GM12878 (cell line): ENCODE data around the gene FOXA1. TPM values are rescaled to one million over a fixed set of nuclear protein-coding genes. Genes with fewer than 3 reads are reported as not detected.

Source experiments
- ATAC-seq: fragments of 200-7000 bp; cut with Tn5 transposase; 3 replicates; pipeline ENCODE4 v1.9.1; 2020; ENCODE audit warnings: mild to moderate bottlenecking, moderate library complexity
- BruUV-seq: library from RNA; stranded (reverse); fragments of 400-500 nt; replicated peaks from 2 replicates; lab custom pipeline; 2021; lab: Mats Ljungman, UMichigan
- CTCF ChIA-PET: fragments of 300-600 bp; sonication (Branson Sonifier 250); formaldehyde crosslinking; extraction: SDS; loops from one replicate; lab custom pipeline; 2021; ENCODE audit warnings: inconsistent platforms; lab: Yijun Ruan, JAX
- POLR2A ChIA-PET: fragments of 350-600 bp; formaldehyde crosslinking; extraction: SDS; loops from one replicate; lab custom pipeline; 2021; ENCODE audit warnings: inconsistent platforms; lab: Charles Lee
- RAD21 ChIA-PET: fragments of 300-600 bp; sonication (Branson Sonifier 250); formaldehyde crosslinking; loops from one replicate; lab custom pipeline; 2023; ENCODE audit warnings: antibody characterized with exemption; ENCODE audit not compliant: unreplicated experiment; lab: Charles Lee
- SMC1A ChIA-PET: fragments of 300-600 bp; sonication (Branson Sonifier 250); formaldehyde crosslinking; loops from one replicate; lab custom pipeline; 2023; ENCODE audit not compliant: unreplicated experiment, uncharacterized antibody; lab: Charles Lee
- DNase-seq: peaks from one replicate; pipeline ENCODE4 v3.0.0-alpha.2; 2011; ENCODE audit warnings: low read depth, low spot score
- FAIRE-seq: peaks from 3 replicates; lab custom pipeline; 2011; peaks lifted over from hg19 to GRCh38; lab: Jason Lieb, UNC
- H2AFZ ChIP-seq: 2 replicates; pipeline ENCODE4 v1.6.0; 2011; ENCODE audit warnings: low read depth, low read length, control low read depth; ENCODE audit not compliant: control insufficient read depth
- H3K27ac ChIP-seq: 2 replicates; pipeline ENCODE4 v1.5.1; 2011; ENCODE audit warnings: control low read depth; ENCODE audit not compliant: control insufficient read depth, insufficient read depth
- H3K27me3 ChIP-seq, 2 experiments: replicated peaks in 1 of 2; 2 replicates each; pipeline versions ENCODE4 v1.6.0 to v1.6.1; 2011; ENCODE audit warnings: low read length in 1 of 2; ENCODE audit not compliant: control insufficient read depth in 2 of 2, insufficient read depth in 2 of 2
- H3K36me3 ChIP-seq, 2 experiments: 2 replicates each; pipeline ENCODE4 v1.5.1; 2011; ENCODE audit warnings: low read length in 1 of 2; ENCODE audit not compliant: control insufficient read depth in 2 of 2, insufficient read depth in 2 of 2
- H3K4me1 ChIP-seq: 2 replicates; pipeline ENCODE4 v1.6.1; 2011; ENCODE audit warnings: mild to moderate bottlenecking, low read length, moderate library complexity, mixed read lengths; ENCODE audit not compliant: control insufficient read depth, insufficient read depth
- H3K4me2 ChIP-seq: 2 replicates; pipeline ENCODE4 v1.6.0; 2011; ENCODE audit warnings: control low read depth; ENCODE audit not compliant: control insufficient read depth, insufficient read depth
- H3K4me3 ChIP-seq: fragments of 200-600 bp; sonication (generic); 2 replicates; pipeline ENCODE4 v1.5.1; 2016
- H3K79me2 ChIP-seq: 2 replicates; pipeline ENCODE4 v1.6.0; 2011; ENCODE audit warnings: low read length; ENCODE audit not compliant: control insufficient read depth, insufficient read depth
- H3K9ac ChIP-seq: 2 replicates; pipeline ENCODE4 v1.8.0; 2011; ENCODE audit warnings: low read length, control low read depth, mixed read lengths; ENCODE audit not compliant: control insufficient read depth, insufficient read depth
- H3K9me3 ChIP-seq: replicated peaks from 3 replicates; pipeline ENCODE4 v1.5.1; 2011; ENCODE audit warnings: mild to moderate bottlenecking, low read length; ENCODE audit not compliant: control insufficient read depth, insufficient read depth
- H4K20me1 ChIP-seq: 2 replicates; pipeline ENCODE4 v1.6.0; 2011; ENCODE audit not compliant: control insufficient read depth, insufficient read depth
- CREB1 ChIP-seq: IDR thresholded peaks from 2 replicates; pipeline ENCODE4 v1.6.1; 2012; ENCODE audit warnings: low read depth, mild to moderate bottlenecking, inconsistent platforms
- GATAD2B ChIP-seq: fragments of 450-650 bp; conservative IDR thresholded peaks from 2 replicates; pipeline ENCODE4 v1.6.1; 2017; ENCODE audit warnings: low read depth, mild to moderate bottlenecking, moderate library complexity
- PAX5 ChIP-seq: IDR thresholded peaks from 2 replicates; pipeline ENCODE4 v1.6.1; 2011; ENCODE audit warnings: low read depth, low read length, borderline replicate concordance
- RELA ChIP-seq: fragments of 450-650 bp; IDR thresholded peaks from 2 replicates; pipeline ENCODE4 v1.8.0; 2014; ENCODE audit warnings: borderline replicate concordance; ENCODE audit not compliant: partially characterized antibody
- SIX5 ChIP-seq: IDR thresholded peaks from 2 replicates; pipeline ENCODE4 v1.6.1; 2011; ENCODE audit warnings: mild to moderate bottlenecking, low read depth, low read length, moderate library complexity; ENCODE audit not compliant: severe bottlenecking
- SREBF2 ChIP-seq: IDR thresholded peaks from 2 replicates; pipeline ENCODE4 v1.6.1; 2012; ENCODE audit warnings: mild to moderate bottlenecking, low read length
- TBL1XR1 ChIP-seq: IDR thresholded peaks from 2 replicates; pipeline ENCODE4 v1.6.1; 2012; ENCODE audit warnings: low read depth, low read length, improper control_type of control experiment
- TCF7 ChIP-seq: IDR thresholded peaks from 2 replicates; pipeline ENCODE4 v1.6.1; 2014; ENCODE audit warnings: antibody characterized with exemption, borderline replicate concordance
- ZNF384 ChIP-seq: IDR thresholded peaks from 2 replicates; pipeline ENCODE4 v1.6.1; 2012; ENCODE audit warnings: low read depth, mild to moderate bottlenecking, low read length, improper control_type of control experiment, borderline replicate concordance
- WGBS: methylation state at CpG from one replicate; pipeline ENCODE4 v1.1.6; 2016; ENCODE audit warnings: low lambda C conversion rate; ENCODE audit not compliant: insufficient replicate concordance, insufficient coverage; ENCODE audit errors: missing lambda C conversion rate; 5-methylcytosine and 5-hydroxymethylcytosine counted together
- in situ Hi-C: fragments of 300-500 bp; cut with MboI; formaldehyde crosslinking; loops from 9 replicates; pipeline ENCODE4 v1.14.3; 2018; ENCODE audit warnings: mixed read lengths
- intact Hi-C: fragments of 100-400 bp; cut with micrococcal nuclease; formaldehyde crosslinking; loops from one replicate; pipeline ENCODE4 v1.14.2; 2022; ENCODE audit not compliant: unreplicated experiment
- polyA plus RNA-seq, 11 experiments: library from polyadenylated mRNA; depleted of rRNA in 4 of 11; unstranded in 6 of 11; stranded (reverse) in 5 of 11; fragments of >200 nt; fragmentation: Nextera tagmentation in 4 of 11; fragmentation: Illumina TruSeq in 1 of 11; extraction: Ambion mirVana in 4 of 11; extraction: Trizol in 1 of 11; gene quantifications; 1 replicate in 1 of 11; 2 replicates in 10 of 11; pipeline versions ENCODE4 v1.2.1 to v1.2.3, GENCODE V29; 2011 to 2016; ENCODE audit warnings: inconsistent platforms in 2 of 11, missing spikeins in 2 of 11, low read depth in 1 of 11
- total RNA-seq, 4 experiments: library from RNA; depleted of rRNA in 3 of 4; stranded (reverse); fragments of >200 nt in 3 of 4; fragmentation: Illumina TruSeq in 1 of 4; extraction: Trizol in 1 of 4; gene quantifications; 2 replicates each; pipeline versions ENCODE4 v1.2.1 to v1.2.3, GENCODE V29; 2013 to 2021
- TF ChIP-seq, protein P1 (sequence below): IDR thresholded peaks from 2 replicates; pipeline ENCODE4 v1.6.1; 2011; ENCODE audit warnings: borderline replicate concordance, low read depth, mild to moderate bottlenecking, moderate library complexity, mixed read lengths, low read length; ENCODE audit not compliant: insufficient read depth; ENCODE audit errors: extremely low read length
- TF ChIP-seq, protein P2 (sequence below): fragments of 450-650 bp; IDR thresholded peaks from 2 replicates; pipeline ENCODE4 v1.6.1; 2018; ENCODE audit warnings: borderline replicate concordance, mild to moderate bottlenecking; ENCODE audit not compliant: partially characterized antibody
- TF ChIP-seq, protein P3 (sequence below): fragments of 450-650 bp; formaldehyde crosslinking; IDR thresholded peaks from 2 replicates; pipeline ENCODE4 v1.4.0; 2020; ENCODE audit warnings: mild to moderate bottlenecking, moderate library complexity

The FOXA1 gene
- total and polyA plus RNA-seq, 10 of the 15 experiments (the other 5 are each of a cell fraction or from before 2014, with no cell fraction given) = 0.03 to 0.18 (median 0.06) TPM; not detected in 7

DNA sequence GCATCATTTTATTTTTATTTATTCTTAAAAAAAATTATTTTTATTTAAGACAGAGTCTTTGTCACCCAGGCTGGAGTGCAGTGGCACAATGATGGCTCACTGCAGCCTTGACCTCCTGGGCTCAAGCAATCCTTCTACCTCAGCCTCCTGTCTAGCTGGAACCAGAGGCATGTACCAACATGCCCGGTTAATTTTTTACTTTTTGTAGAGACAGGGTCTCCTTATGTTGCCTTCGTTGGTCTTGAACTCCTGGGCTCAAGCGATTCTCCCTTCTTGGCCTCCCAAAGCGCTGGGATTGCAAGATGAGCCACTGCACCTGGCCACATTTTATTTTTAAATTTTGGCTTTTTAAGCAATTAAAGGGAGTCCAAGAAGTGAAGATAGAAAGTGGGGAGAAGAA, 21.8 kb upstream of the FOXA1 start:
- BruUV-seq = no TSS peak
- WGBS = 44% methylated on average over 4 of the region's 4 CpGs
- RAD21 ChIA-PET = no interaction called here

More for the DNA sequence above, 21.8 kb upstream of the FOXA1 start:
- ChIA-PET POLR2A (no interaction called here), SMC1A (no interaction called here), CTCF (no interaction called here)
- Histone ChIP-seq H3K36me3 (no peaks in the 10 kb centered on the region), H3K27me3 (no peaks in the 10 kb centered on the region), H2AFZ (no peak overlapping the region), H4K20me1 (no peaks in the 10 kb centered on the region), H3K9ac (no peak overlapping the region), H3K27ac (no peak overlapping the region), H3K4me2 (no peak overlapping the region), H3K4me1 (no peaks in the 10 kb centered on the region), H3K4me3 (no peak overlapping the region), H3K9me3 (no peaks in the 10 kb centered on the region; the same call in 2 of the 3 replicates), H3K79me2 (no peaks in the 10 kb centered on the region)
- FAIRE-seq (no peak), ATAC-seq (no peak), DNase-seq (no peak)
- in situ Hi-C loops (no loop called here), intact Hi-C loops (no loop called here)
- TF ChIP-seq, protein P1, sequence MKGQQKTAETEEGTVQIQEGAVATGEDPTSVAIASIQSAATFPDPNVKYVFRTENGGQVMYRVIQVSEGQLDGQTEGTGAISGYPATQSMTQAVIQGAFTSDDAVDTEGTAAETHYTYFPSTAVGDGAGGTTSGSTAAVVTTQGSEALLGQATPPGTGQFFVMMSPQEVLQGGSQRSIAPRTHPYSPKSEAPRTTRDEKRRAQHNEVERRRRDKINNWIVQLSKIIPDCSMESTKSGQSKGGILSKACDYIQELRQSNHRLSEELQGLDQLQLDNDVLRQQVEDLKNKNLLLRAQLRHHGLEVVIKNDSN = no peak
- TF ChIP-seq ZNF384 = no peak
- no peak for TF ChIP-seq GATAD2B
- TF ChIP-seq RELA = no peak
- TF ChIP-seq, protein P2, sequence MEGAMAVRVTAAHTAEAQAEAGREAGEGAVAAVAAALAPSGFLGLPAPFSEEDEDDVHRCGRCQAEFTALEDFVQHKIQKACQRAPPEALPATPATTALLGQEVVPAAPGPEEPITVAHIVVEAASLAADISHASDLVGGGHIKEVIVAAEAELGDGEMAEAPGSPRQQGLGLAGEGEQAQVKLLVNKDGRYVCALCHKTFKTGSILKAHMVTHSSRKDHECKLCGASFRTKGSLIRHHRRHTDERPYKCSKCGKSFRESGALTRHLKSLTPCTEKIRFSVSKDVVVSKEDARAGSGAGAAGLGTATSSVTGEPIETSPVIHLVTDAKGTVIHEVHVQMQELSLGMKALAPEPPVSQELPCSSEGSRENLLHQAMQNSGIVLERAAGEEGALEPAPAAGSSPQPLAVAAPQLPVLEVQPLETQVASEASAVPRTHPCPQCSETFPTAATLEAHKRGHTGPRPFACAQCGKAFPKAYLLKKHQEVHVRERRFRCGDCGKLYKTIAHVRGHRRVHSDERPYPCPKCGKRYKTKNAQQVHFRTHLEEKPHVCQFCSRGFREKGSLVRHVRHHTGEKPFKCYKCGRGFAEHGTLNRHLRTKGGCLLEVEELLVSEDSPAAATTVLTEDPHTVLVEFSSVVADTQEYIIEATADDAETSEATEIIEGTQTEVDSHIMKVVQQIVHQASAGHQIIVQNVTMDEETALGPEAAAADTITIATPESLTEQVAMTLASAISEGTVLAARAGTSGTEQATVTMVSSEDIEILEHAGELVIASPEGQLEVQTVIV = no peak
- TF ChIP-seq CREB1 = no peak
- no peak for TF ChIP-seq PAX5
- TF ChIP-seq SREBF2 = no peak
- TF ChIP-seq SIX5 = no peak
- TF ChIP-seq, protein P3, sequence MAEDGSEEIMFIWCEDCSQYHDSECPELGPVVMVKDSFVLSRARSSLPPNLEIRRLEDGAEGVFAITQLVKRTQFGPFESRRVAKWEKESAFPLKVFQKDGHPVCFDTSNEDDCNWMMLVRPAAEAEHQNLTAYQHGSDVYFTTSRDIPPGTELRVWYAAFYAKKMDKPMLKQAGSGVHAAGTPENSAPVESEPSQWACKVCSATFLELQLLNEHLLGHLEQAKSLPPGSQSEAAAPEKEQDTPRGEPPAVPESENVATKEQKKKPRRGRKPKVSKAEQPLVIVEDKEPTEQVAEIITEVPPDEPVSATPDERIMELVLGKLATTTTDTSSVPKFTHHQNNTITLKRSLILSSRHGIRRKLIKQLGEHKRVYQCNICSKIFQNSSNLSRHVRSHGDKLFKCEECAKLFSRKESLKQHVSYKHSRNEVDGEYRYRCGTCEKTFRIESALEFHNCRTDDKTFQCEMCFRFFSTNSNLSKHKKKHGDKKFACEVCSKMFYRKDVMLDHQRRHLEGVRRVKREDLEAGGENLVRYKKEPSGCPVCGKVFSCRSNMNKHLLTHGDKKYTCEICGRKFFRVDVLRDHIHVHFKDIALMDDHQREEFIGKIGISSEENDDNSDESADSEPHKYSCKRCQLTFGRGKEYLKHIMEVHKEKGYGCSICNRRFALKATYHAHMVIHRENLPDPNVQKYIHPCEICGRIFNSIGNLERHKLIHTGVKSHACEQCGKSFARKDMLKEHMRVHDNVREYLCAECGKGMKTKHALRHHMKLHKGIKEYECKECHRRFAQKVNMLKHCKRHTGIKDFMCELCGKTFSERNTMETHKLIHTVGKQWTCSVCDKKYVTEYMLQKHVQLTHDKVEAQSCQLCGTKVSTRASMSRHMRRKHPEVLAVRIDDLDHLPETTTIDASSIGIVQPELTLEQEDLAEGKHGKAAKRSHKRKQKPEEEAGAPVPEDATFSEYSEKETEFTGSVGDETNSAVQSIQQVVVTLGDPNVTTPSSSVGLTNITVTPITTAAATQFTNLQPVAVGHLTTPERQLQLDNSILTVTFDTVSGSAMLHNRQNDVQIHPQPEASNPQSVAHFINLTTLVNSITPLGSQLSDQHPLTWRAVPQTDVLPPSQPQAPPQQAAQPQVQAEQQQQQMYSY = no peak
- no peak for TF ChIP-seq TBL1XR1
- TF ChIP-seq TCF7 = no peak
